Measurements from ENCODE around the gene CLEC4G. TPM values are rescaled to one million over a fixed set of nuclear protein-coding genes. Genes with fewer than 3 reads are reported as not detected.

The CLEC4G gene
- total RNA-seq, 1 experiment from 2014 or later, result not detected

DNA sequence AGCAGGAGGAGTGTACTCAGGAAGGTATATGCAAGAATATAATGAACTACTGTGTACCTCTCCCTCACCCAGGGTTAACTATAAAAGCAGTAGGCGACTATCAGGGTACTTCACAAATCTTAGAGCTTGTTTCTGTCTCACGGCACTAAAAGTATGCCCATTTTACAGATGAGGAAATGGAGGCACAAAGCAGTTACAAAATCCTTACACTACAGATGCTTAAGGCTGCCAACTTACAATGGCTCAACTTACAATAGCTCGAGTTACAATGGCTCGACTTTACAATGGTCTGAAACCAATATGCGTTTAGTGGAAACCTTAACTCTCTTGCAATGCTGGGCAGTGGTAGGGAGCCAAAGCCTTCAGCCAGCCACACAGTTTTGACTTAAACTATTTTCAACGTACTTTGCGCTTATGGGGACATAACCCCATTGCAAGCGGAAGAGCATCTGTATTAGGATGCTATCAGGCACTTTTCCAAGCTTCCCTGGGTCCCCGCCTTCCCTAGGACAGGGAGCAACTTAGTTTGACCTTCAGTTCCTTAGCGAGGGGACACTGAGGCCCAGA, 34.1 kb downstream of the CLEC4G start:
- DNase-seq (ENCODE audit: low spot score), result no peak

GRCh38 chr19:7694499-7694898, 37.4 kb downstream of the CLEC4G start:
- DNase-seq (ENCODE audit: low spot score), result no peak

- no peak for DNase-seq (ENCODE audit: low spot score)
Observed at GRCh38 chr19:7692417-7693088, 39.4 kb downstream of the CLEC4G start.

- DNase-seq (ENCODE audit: low spot score), result no peak
Observed at GRCh38 chr19:7691497-7691896, 40.4 kb downstream of the CLEC4G start.

DNA sequence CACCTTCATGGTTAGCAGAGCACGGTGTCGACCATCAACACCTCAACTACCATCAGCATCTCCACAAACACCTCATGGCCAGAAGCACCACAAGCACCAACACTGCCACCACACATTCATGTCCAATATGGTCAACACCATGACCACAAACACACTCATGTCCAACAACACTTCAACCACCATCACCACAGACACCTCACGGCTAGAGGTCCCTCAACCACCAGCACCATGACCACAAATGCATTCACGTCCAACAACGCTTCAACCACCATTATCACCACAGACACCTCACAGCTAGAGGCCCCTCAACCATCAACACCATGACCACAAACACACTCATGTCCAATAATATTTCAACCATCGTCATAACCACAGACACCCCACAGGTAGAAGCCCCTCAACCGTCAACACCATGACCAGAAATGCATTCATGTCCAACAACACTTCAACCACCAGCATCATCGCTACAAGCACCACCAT, 41.1 kb downstream of the CLEC4G start:
- DNase-seq (ENCODE audit: low spot score), result no peak

GRCh38 chr19:7689165-7689564, 42.7 kb downstream of the CLEC4G start:
- DNase-seq (ENCODE audit: low spot score), result no peak

DNA sequence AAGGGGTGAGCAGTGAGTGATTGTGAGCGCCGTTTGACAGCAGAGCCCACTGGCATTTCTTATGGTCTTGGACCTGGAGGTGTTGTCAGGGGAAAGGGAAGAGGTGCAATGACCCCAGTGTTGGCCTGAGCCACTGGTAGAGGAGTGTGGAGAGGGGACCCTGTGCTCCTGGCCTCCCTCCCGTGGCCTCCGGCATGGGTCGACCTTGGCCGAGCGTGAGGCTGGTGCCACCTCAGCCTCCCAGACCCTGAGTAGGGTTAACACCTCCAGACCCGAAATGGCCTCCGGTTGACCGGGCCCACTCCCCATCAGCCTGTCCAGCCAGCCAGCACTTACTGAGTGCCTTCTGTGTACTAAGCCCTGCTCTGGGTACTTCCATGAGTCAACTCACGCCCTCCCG, 44.7 kb downstream of the CLEC4G start:
- no peak for DNase-seq (ENCODE audit: low spot score)

DNA sequence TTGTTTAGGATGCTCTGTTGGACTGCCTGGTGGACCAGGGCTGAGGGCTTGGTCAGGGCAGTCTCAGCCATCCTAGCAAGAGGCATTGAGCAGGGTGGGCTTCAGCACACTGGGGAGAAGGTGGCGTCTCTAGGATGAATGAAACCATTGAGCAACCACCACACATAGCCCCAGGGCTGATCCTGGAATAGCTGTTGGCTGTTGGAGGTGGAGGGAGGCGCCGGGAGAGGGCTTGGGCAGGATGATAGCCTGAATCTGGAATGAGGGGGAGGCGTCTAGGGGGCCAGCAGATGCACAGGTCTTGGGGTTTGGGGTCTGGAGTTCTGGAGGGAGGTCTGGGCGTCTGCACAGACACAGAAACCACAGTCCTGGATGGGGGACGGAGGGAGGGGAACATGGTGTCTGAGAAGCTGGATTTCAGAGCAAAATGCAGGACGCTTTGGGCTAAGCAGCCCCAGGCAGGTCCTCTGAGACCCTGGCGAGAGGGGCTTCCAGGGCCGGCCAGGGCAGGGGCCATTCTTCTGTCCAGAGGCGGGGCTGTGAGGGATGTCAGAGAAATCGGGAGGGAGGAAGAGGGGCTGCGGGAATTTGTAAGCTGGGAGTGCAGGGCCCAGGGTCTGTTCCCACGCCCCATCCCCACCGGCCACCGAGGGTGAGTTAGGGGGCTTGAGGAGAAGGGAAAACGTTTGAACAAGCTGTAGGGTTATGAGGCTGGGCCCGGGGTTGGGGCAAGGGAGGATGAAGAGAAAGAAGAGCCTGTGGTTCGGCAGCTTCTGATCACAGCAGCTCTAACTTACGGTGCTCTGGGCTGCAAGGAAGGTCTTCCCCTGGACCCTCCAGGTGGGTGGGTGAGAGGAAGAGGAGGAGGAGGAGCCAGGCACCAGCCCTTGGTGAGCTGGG, 46.1 kb downstream of the CLEC4G start:
- no peak for DNase-seq (ENCODE audit: low spot score)

GRCh38 chr19:7682175-7682855, 49.6 kb downstream of the CLEC4G start:
- DNase-seq (ENCODE audit: low spot score), result no peak

GRCh38 chr19:7681340-7682174, 50.4 kb downstream of the CLEC4G start:
- DNase-seq (ENCODE audit: low spot score), result peak; percentile 76

DNA sequence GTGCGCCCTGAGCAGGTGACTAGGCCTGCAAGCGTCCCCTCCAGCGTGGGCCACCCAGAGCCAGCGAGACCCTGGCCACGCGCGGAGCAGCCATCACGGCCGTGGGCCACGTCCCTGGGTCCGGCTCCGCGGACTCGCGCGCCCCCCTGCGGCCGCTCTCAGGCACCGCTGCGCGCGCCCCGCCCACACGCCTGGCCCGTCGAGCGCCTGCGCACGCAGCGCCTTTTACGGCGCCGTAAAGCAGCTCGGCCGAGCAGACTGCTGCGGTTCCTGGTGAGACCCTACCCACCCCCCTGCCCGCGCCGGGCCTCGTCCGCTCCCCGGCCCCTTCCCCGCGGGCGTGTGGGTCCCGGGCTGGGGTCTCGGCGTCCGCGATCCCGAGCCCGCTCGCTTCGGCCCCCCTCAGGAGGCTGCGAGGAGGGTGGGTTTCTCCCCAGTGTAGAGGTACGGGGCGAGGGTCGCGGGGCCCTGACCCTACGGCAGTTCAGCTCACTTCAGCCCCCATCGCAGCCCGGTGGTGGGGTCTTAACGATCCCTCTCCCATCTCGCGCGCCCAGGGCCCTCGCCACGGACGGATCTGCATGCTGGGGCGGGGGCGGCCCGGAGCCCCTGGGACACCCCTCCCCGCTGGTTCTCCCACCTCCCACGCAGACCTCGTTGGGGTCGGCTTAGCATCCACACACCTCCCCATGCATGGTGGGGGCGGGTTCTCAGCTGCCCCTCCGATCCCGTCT, 51.1 kb downstream of the CLEC4G start, which contains the start of gene TRAPPC5:
Gene TRAPPC5, plus strand, starts transcription at position 228 of the 734 bp plus-strand sequence. CDS start 1,421 bp downstream, outside the sequence.
- DNase-seq (ENCODE audit: low spot score), result peak; percentile 73

DNA sequence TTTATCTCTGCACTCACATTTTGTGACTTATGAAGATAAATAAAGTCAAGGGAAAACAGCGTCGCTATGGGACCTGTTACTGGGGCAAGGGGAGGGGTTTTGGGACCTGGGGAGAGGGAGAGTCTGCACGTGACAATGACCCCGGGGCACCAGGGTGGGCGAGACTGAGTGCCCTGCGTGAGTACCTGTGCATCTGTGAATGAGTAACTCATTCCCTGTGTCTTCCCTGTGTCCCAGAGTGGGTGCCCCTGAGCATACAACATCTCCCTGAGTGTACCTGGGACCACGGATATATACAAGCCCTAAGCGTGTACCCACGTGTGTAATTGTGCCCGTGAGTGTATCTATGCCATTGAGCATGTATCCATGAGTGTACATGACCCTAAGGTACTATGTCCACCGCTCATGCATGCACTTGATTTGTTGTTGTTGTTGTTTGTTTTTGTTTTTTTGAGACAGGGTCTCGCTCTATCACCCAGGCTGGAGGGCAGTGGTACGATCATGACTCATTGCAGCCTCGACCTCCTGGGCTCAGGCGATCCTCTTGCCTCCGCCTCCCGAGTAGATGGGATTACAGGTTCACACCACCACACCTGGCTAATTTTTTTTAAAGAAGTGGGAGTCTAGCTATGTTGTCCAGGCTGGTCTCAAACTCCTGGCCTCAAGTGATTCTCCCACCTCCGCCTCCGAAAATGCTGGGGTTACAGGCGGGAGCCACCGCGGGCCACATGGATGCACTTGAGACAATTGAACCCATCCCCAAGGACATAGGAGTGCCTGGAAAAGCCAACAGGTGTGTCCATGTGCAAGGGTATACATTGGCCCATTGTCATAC, 51.9 kb downstream of the CLEC4G start:
- DNase-seq (ENCODE audit: low spot score), result no peak

- DNase-seq (ENCODE audit: low spot score), result peak; percentile 40
Observed at GRCh38 chr19:7678971-7679751, 52.7 kb downstream of the CLEC4G start.

Other genes starting within 250 kb of the CLEC4G start
- gene PEX11G, start 243.1 kb downstream of the CLEC4G start, total RNA-seq (2014; rRNA removed; shearing (Covaris generic)), result 0.31 TPM in 1 of 2 replicates, not detected in the other
- 31.9 and 37.5 TPM in 2 replicates for gene ZNF358, start 216.0 kb downstream of the CLEC4G start, total RNA-seq (2014; rRNA removed; shearing (Covaris generic))
- gene MCOLN1, start 209.5 kb downstream of the CLEC4G start, total RNA-seq (2014; rRNA removed; shearing (Covaris generic)), result 3.9 and 5.8 TPM in 2 replicates
- gene PNPLA6, start 196.4 kb downstream of the CLEC4G start, total RNA-seq (2014; rRNA removed; shearing (Covaris generic)), result 32.5 and 41.4 TPM in 2 replicates
- gene CAMSAP3, start 136.2 kb downstream of the CLEC4G start, total RNA-seq (2014; rRNA removed; shearing (Covaris generic)), result 0.31 and 0.43 TPM in 2 replicates
- 25.0 and 26.7 TPM in 2 replicates for gene XAB2, start 102.6 kb downstream of the CLEC4G start, total RNA-seq (2014; rRNA removed; shearing (Covaris generic))
- gene PET100, start 102.3 kb downstream of the CLEC4G start, total RNA-seq (2014; rRNA removed; shearing (Covaris generic)), result 65.7 and 67.1 TPM in 2 replicates
- gene PCP2, start 98.4 kb downstream of the CLEC4G start, total RNA-seq (2014; rRNA removed; shearing (Covaris generic)), result not detected in 2 replicates
- gene STXBP2, start 95.0 kb downstream of the CLEC4G start, total RNA-seq (2014; rRNA removed; shearing (Covaris generic)), result 2.5 and 3.1 TPM in 2 replicates
- not detected in 2 replicates for gene RETN, start 63.1 kb downstream of the CLEC4G start, total RNA-seq (2014; rRNA removed; shearing (Covaris generic))
- not detected in 2 replicates for gene MCEMP1, start 55.0 kb downstream of the CLEC4G start, total RNA-seq (2014; rRNA removed; shearing (Covaris generic))
- gene TRAPPC5, start 51.3 kb downstream of the CLEC4G start, total RNA-seq (2014; rRNA removed; shearing (Covaris generic)), result 90.6 and 139 TPM in 2 replicates
- gene FCER2, start 30.0 kb downstream of the CLEC4G start, total RNA-seq (2014; rRNA removed; shearing (Covaris generic)), result not detected in 2 replicates
- gene CD209, start 15.4 kb upstream of the CLEC4G start, total RNA-seq (2014; rRNA removed; shearing (Covaris generic)), result 0.10 TPM in 1 of 2 replicates, not detected in the other
- gene CLEC4M, start 31.1 kb upstream of the CLEC4G start, total RNA-seq (2014; rRNA removed; shearing (Covaris generic)), result not detected in 2 replicates
- 7.9 and 12.6 TPM in 2 replicates for gene EVI5L, start 98.1 kb upstream of the CLEC4G start, total RNA-seq (2014; rRNA removed; shearing (Covaris generic))
- 0.04 TPM in 1 of 2 replicates, not detected in the other for gene PRR36, start 142.3 kb upstream of the CLEC4G start, total RNA-seq (2014; rRNA removed; shearing (Covaris generic))
- 2.4 and 2.6 TPM in 2 replicates for gene LRRC8E, start 156.4 kb upstream of the CLEC4G start, total RNA-seq (2014; rRNA removed; shearing (Covaris generic))
- 2.9 and 4.2 TPM in 2 replicates for gene MAP2K7, start 171.8 kb upstream of the CLEC4G start, total RNA-seq (2014; rRNA removed; shearing (Covaris generic))
- gene TGFBR3L, start 182.7 kb upstream of the CLEC4G start, total RNA-seq (2014; rRNA removed; shearing (Covaris generic)), result not detected in 2 replicates
- gene SNAPC2, start 188.2 kb upstream of the CLEC4G start, total RNA-seq (2014; rRNA removed; shearing (Covaris generic)), result 23.5 and 27.0 TPM in 2 replicates
- gene CTXN1, start 194.0 kb upstream of the CLEC4G start, total RNA-seq (2014; rRNA removed; shearing (Covaris generic)), result 3.6 and 11.5 TPM in 2 replicates
- 64.9 and 86.8 TPM in 2 replicates for gene TIMM44, start 211.6 kb upstream of the CLEC4G start, total RNA-seq (2014; rRNA removed; shearing (Covaris generic))